BLaER1 (cell line): ENCODE results near the gene DZIP3.
"Not testable (repeated sequence)": the region's sequence is repeated elsewhere in the genome, so short reads cannot be mapped to it uniquely, and the experiment has no call there.

Experiments used
- H3K27ac ChIP-seq: shearing (Covaris generic); formaldehyde crosslinking; 2 replicates; pipeline ENCODE4 v1.8.1; 2022
- H3K27me3 ChIP-seq: shearing (Covaris generic); formaldehyde crosslinking; 2 replicates; pipeline ENCODE4 v1.8.1; 2022
- H3K36me3 ChIP-seq: shearing (Covaris generic); formaldehyde crosslinking; 2 replicates; pipeline ENCODE4 v1.8.1; 2022
- H3K4me1 ChIP-seq: shearing (Covaris generic); formaldehyde crosslinking; 2 replicates; pipeline ENCODE4 v1.8.1; 2022
- H3K4me2 ChIP-seq: shearing (Covaris generic); formaldehyde crosslinking; 2 replicates; pipeline ENCODE4 v1.8.1; 2022
- H3K4me3 ChIP-seq: shearing (Covaris generic); formaldehyde crosslinking; 2 replicates; pipeline ENCODE4 v1.8.1; 2022
- H3K9ac ChIP-seq: shearing (Covaris generic); formaldehyde crosslinking; 2 replicates; pipeline ENCODE4 v1.8.1; 2022
- H3K9me3 ChIP-seq: shearing (Covaris generic); formaldehyde crosslinking; 2 replicates; pipeline ENCODE4 v1.8.1; 2022
- H4K20me1 ChIP-seq: shearing (Covaris generic); formaldehyde crosslinking; 2 replicates; pipeline ENCODE4 v1.8.1; 2022
- Cebpa-rat ChIP-seq: shearing (Covaris generic); IDR thresholded peaks from 2 replicates; pipeline ENCODE4 v1.8.1; 2022

The DZIP3 gene

GRCh38 chr3:108595321-108595720, 5.8 kb downstream of the DZIP3 start:
- Histone ChIP-seq H3K9ac (no peak overlapping the region), H3K27ac (no peak overlapping the region), H4K20me1 (no peaks in the 10 kb centered on the region), H3K27me3 (no peaks in the 10 kb centered on the region), H3K4me3 (no peak overlapping the region), H3K4me1 (peaks cover 10% of the 10 kb centered on the region), H3K4me2 (no peak overlapping the region), H3K36me3 (no peaks in the 10 kb centered on the region), H3K9me3 (no peaks in the 10 kb centered on the region)
- no peak for TF ChIP-seq Cebpa-rat

- H3K36me3 ChIP-seq, result no peaks in the 10 kb centered on the region
- no peak overlapping the region for H3K4me2 ChIP-seq
- H3K27ac ChIP-seq, result no peak overlapping the region
- no peaks in the 10 kb centered on the region for H4K20me1 ChIP-seq
- H3K9me3 ChIP-seq, result peaks cover 9% of the 10 kb centered on the region
- no peak for TF ChIP-seq Cebpa-rat
- no peaks in the 10 kb centered on the region for H3K4me1 ChIP-seq
- H3K9ac ChIP-seq, result no peak overlapping the region
- H3K27me3 ChIP-seq, result no peaks in the 10 kb centered on the region
- H3K4me3 ChIP-seq, result no peak overlapping the region
These were observed 8.9 kb downstream of the DZIP3 start for GRCh38 chr3:108598375-108598774.

- peaks cover 9% of the 10 kb centered on the region for H3K9me3 ChIP-seq
- H3K9ac ChIP-seq, result no peak overlapping the region
- no peaks in the 10 kb centered on the region for H4K20me1 ChIP-seq
- no peaks in the 10 kb centered on the region for H3K27me3 ChIP-seq
- no peak overlapping the region for H3K4me3 ChIP-seq
- no peaks in the 10 kb centered on the region for H3K36me3 ChIP-seq
- H3K27ac ChIP-seq, result no peak overlapping the region
- no peaks in the 10 kb centered on the region for H3K4me1 ChIP-seq
- TF ChIP-seq Cebpa-rat, result no peak
- no peak overlapping the region for H3K4me2 ChIP-seq
These were observed 10.3 kb downstream of the DZIP3 start for GRCh38 chr3:108599677-108600409.

GRCh38 chr3:108602249-108602934, 12.9 kb downstream of the DZIP3 start:
- H3K4me3 ChIP-seq, result no peak overlapping the region
- H3K4me2 ChIP-seq, result no peak overlapping the region
- no peaks in the 10 kb centered on the region for H3K27me3 ChIP-seq
- peaks cover 9% of the 10 kb centered on the region for H3K9me3 ChIP-seq
- no peak for TF ChIP-seq Cebpa-rat
- H3K36me3 ChIP-seq, result no peaks in the 10 kb centered on the region
- H3K27ac ChIP-seq, result no peak overlapping the region
- no peak overlapping the region for H3K9ac ChIP-seq
- H3K4me1 ChIP-seq, result no peaks in the 10 kb centered on the region
- no peaks in the 10 kb centered on the region for H4K20me1 ChIP-seq

- no peaks in the 10 kb centered on the region for H3K4me1 ChIP-seq
- no peak overlapping the region for H3K4me2 ChIP-seq
- no peaks in the 10 kb centered on the region for H3K36me3 ChIP-seq
- no peak overlapping the region for H3K4me3 ChIP-seq
- no peak overlapping the region for H3K27ac ChIP-seq
- peaks cover 9% of the 10 kb centered on the region for H3K9me3 ChIP-seq
- no peaks in the 10 kb centered on the region for H4K20me1 ChIP-seq
- H3K9ac ChIP-seq, result no peak overlapping the region
- no peaks in the 10 kb centered on the region for H3K27me3 ChIP-seq
- TF ChIP-seq Cebpa-rat, result no peak
These were observed 13.4 kb downstream of the DZIP3 start for GRCh38 chr3:108602935-108603294.

GRCh38 chr3:108603691-108604090, 14.2 kb downstream of the DZIP3 start:
- H3K4me2 ChIP-seq, result no peak overlapping the region
- H3K4me3 ChIP-seq, result no peak overlapping the region
- H3K4me1 ChIP-seq, result no peaks in the 10 kb centered on the region
- H3K9me3 ChIP-seq, result peaks cover 9% of the 10 kb centered on the region
- no peaks in the 10 kb centered on the region for H3K27me3 ChIP-seq
- no peaks in the 10 kb centered on the region for H3K36me3 ChIP-seq
- no peak for TF ChIP-seq Cebpa-rat
- no peak overlapping the region for H3K9ac ChIP-seq
- H4K20me1 ChIP-seq, result no peaks in the 10 kb centered on the region
- no peak overlapping the region for H3K27ac ChIP-seq

GRCh38 chr3:108605028-108605427, 15.5 kb downstream of the DZIP3 start:
- H3K4me2 ChIP-seq, result no peak overlapping the region
- no peaks in the 10 kb centered on the region for H3K36me3 ChIP-seq
- H3K9ac ChIP-seq, result no peak overlapping the region
- no peaks in the 10 kb centered on the region for H3K4me1 ChIP-seq
- H3K27ac ChIP-seq, result no peak overlapping the region
- no peak for TF ChIP-seq Cebpa-rat
- H3K9me3 ChIP-seq, result peaks cover 9% of the 10 kb centered on the region
- H3K4me3 ChIP-seq, result no peak overlapping the region
- H4K20me1 ChIP-seq, result no peaks in the 10 kb centered on the region
- H3K27me3 ChIP-seq, result no peaks in the 10 kb centered on the region

GRCh38 chr3:108605491-108605890, 16.0 kb downstream of the DZIP3 start:
- H3K4me3 ChIP-seq, result no peak overlapping the region
- H3K27ac ChIP-seq, result no peak overlapping the region
- no peak overlapping the region for H3K9ac ChIP-seq
- H3K4me2 ChIP-seq, result no peak overlapping the region
- no peaks in the 10 kb centered on the region for H3K4me1 ChIP-seq
- H4K20me1 ChIP-seq, result no peaks in the 10 kb centered on the region
- TF ChIP-seq Cebpa-rat, result no peak
- H3K9me3 ChIP-seq, result peaks cover 9% of the 10 kb centered on the region
- H3K27me3 ChIP-seq, result no peaks in the 10 kb centered on the region
- no peaks in the 10 kb centered on the region for H3K36me3 ChIP-seq

- Histone ChIP-seq H3K27ac (no peak overlapping the region), H3K9me3 (no peaks in the 10 kb centered on the region), H3K27me3 (no peaks in the 10 kb centered on the region), H3K9ac (no peak overlapping the region), H3K4me3 (no peak overlapping the region), H3K36me3 (no peaks in the 10 kb centered on the region), H3K4me2 (no peak overlapping the region), H4K20me1 (no peaks in the 10 kb centered on the region), H3K4me1 (no peaks in the 10 kb centered on the region)
- no peak for TF ChIP-seq Cebpa-rat
These were observed 19.2 kb downstream of the DZIP3 start for GRCh38 chr3:108608750-108609149.

GRCh38 chr3:108610651-108611050, 21.1 kb downstream of the DZIP3 start:
- Histone ChIP-seq H3K9me3 (no peaks in the 10 kb centered on the region), H3K9ac (no peak overlapping the region), H3K4me3 (no peak overlapping the region), H3K27me3 (no peaks in the 10 kb centered on the region), H3K36me3 (no peaks in the 10 kb centered on the region), H3K4me1 (no peaks in the 10 kb centered on the region), H3K27ac (no peak overlapping the region), H3K4me2 (no peak overlapping the region), H4K20me1 (no peaks in the 10 kb centered on the region)
- no peak for TF ChIP-seq Cebpa-rat

GRCh38 chr3:108616090-108616489, 26.6 kb downstream of the DZIP3 start:
- H3K4me3 ChIP-seq, H3K9ac ChIP-seq, H3K9me3 ChIP-seq, H3K4me1 ChIP-seq, H3K27me3 ChIP-seq, H3K36me3 ChIP-seq, H3K27ac ChIP-seq, H3K4me2 ChIP-seq, H4K20me1 ChIP-seq: not testable (repeated sequence)
